Nucleus accumbens (tissue), 56 donors: ENCODE data around the gene TMEM132D.
"Not testable (repeated sequence)": the region's sequence is repeated elsewhere in the genome, so short reads cannot be mapped to it uniquely, and the experiment has no call there.

Experiments used
- DNase-seq, 56 donors: peaks; one replicate each; lab custom pipeline; 2025; lab: John Stamatoyannopoulos, UW

The TMEM132D gene

DNA sequence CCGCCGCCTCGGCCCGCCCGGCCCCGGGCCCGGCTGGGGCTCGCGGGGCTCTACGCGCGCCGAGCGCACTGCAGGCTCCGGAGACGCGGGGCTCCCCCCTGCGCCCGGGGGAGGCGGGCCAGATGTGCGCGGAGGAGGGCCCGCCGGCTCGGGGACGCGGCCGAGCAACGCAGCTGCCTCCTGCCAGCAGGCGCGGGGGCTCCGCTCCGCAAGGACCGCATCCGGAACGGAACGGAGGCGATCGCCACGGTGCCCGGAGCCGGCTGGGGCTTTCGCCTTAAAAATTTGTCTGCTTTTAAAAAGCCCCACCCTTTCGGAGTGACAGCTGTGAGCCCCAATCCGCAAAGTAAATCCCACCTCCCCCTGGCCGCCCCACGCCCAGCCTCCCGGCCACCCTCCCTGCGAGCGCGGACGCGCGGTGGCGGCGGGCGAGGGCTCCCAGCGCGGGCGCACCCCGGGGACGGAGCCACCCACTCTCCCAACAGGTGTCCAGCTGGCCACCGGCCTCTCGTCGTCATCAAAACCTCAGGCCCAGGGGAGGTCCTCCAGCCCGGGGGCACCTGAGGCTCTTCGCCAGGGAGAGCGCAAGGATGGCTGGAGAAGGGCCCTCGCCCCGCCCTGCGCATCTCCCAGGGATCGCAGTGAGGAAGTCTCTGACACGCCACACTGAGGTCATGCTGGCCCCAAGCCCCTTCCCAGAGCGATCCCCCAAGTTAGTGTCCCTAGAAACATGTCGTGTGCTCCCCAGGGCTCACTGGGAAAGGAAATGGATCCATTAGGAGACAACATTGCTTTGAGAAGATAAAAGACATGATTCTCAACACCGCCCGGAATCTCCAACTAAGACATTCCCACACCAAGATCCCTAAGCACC lies at the start of gene TMEM132D:
TMEM132D (minus strand) TSS at position 70 of the 874 bp plus-strand sequence.
- DNase-seq: peak in 19 of 56 donors; percentile 13 to 63 (median 29)

DNA sequence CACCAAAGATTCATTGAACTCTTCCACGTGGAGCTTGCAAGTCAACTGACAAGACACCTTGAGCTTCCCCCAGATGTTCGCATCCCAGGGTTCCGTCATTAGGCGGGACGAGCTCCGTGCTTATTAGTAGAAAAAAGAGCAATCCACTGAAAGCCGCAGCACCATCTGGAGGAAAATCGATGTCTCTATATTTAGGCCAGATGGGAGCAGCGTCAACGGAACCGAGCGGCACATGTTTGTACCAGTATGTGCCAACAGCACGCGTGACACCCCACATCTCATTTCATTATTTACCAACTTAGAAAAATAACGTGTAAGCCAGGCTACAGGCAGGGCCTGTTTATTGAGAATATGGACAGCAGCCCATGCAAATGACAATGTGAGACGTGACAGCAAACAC lies 45.8 kb upstream of the TMEM132D start:
- peak in 7 of 56 donors; percentile 2 to 20 (median 8) for DNase-seq

DNA sequence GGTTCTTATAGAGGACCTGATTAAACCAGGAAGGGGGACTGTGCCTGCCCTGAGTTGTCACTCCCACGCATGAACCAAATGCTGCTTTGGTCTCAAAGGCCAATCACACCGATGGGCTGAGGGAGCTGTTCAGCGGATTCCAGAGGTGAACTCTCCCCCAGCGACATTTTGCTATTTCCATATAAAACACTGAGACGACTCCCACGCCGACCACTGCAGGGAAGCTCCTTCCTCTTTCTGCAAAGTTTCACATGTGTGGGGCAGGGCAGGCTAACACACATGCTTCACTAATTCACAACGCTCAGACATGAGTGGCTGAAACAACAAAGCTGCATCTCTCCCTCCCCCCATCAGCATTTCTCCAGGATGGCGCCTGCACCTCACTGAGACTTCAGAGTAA lies 37.8 kb upstream of the TMEM132D start:
- no peak for DNase-seq

DNA sequence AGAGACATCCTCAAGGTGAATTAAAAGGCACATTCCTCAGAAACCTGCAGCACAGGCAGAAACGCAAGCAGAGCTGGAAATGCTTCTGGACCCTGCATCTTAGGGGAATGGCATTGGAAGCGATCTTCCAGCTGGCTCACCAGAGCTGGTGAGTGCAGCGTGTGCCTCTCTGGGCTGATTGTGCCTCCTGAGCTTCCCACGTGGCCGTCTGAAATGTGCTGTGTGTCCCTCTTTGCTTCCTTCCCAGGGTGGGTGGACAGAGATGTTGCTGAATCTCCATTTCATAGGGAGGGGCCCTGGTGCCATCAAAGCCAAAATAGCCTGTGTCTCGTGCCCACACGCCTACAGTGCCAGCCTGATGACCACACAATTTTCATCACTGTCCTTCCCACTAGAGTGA lies 34.3 kb upstream of the TMEM132D start:
- DNase-seq: peak in 1 of 56 donors; percentile 2

DNA sequence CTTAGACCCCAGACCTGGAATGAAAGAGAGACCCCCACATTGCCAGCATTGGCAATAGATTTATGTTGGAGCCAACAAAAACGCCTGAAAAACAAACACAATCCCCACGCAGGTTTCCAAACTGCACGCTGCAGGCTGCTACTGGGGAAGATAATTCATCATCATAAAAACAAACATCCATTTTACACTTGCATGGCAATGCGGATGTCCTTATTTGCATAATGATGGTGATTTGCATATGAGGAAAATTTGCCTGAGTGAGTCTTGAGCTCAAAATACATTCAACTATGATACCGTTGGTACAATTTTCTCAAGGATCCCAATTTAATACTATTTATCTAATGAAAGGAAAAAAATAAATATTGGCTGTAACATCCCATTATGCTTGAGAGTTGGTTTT lies 33.6 kb upstream of the TMEM132D start:
- DNase-seq: no peak

DNA sequence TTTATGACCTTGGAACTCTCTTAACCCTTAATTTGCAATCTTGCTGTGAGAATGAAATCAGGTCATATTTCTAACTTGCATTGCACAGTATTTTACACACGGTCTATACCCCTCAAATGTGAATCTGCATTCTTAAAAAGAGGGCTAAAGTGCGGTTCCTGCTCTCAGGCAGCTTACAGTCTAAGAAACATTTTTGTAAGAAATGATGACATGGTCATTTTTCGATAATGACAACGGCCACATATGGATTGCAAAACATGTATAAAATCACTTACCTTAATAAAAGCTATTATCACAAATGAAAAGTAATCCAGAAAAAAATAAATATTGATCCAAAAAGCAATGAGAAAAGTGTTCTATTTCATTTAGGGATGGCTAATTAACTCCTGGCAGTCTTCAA lies 24.8 kb upstream of the TMEM132D start:
- no peak for DNase-seq

DNA sequence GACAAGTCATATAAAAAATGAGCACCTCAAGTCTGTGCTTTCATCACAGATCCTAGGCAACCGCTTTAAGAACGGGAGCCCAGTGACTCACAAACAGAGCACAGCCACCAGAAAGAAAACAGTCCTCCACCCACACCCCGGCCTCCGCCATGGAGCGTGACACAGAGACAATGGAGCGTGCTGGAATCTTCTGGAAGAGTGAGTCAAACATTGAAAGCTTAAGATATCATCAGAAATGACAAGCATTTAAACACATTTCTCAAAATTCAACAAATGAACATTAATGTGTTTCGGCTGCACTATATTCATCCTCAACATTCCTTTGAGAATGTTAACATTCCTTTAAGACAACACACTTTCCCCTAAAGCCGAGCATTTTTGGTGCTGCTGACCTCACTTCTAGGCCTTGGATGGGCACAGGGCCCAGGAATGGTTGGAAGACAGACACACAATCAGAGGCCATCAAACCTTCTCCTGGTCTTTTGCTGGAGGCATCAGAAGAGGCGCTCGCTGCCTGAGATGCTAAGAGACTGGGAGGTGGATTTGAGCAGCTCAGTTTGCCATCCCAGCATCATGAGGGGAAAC lies 23.6 kb upstream of the TMEM132D start:
- DNase-seq: peak in 30 of 56 donors; percentile 7 to 83 (median 40)

DNA sequence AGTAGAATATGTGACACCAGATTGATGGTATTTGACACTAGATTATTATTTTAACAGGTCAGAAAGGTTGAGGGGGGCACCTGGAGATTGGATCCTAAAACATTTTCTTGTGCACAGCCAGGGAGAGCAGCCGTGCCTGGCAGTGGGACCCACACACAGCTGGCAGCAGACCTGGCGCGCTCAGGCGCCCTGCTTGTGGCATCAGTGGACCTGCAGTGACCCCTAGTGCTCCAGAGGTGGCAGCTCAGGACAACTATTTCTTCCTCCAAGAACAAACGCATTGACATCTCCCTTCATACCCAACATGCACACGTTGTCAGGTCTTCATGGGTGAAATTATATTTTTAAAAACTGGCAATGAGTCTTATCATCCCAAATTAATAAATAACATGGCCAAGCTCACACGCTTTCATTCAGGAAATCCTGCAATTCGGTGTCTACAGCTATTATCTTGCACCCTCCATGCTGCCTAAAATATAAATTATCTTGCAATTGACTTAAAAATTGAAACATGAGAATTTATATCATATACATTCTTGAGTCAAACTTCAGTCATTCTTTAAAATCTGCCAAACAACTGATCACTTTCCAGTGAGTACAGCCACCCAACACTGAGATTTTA lies 7.7 kb upstream of the TMEM132D start:
- peak in 53 of 56 donors; percentile 6 to 85 (median 66) for DNase-seq

DNA sequence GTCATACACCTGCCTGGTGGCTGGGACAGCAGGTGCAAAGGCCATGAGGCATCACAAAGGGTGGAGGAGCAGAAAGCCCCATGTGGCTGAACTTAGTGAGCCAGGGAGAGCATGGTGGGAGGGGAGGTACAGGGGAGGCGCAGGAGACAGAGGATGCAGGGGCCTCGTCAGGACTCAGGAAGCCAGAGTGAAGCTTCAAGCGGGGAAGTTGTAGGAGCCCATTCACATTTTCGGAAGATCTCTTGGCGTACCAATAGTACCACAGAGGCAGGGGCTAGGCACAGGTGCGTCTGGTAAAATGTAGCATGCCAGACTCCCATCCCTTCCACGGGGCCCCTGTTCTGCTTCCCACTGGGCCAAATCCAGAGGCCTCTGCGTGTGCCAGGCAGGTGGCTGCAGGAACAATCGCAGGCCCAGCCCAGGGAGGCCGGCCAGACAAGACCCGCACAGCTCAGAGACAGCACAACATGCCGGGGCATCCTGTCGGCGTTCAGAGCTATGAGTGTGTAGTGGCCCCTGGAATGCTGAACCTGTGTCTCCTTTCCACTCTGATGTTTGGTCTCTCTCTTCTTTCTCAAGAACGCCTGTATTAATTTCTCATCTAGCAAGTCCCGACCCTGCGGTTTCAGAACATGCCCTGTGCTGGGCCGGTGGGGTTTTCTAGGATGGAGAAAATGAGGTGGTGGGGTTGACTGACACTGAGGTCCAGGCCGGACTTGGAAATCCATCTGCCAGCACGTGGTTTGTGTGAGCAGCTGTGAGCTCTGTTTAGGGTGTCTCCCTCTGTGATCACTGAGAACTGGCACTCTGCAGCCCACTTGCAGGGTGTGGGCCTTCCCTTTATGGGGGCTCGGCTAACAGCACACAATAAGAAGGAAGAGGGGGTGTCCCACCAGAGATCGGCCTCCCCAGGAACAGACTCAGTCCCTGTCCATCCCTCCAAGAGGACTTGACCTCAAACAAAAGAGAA lies 5.5 kb upstream of the TMEM132D start:
- no peak for DNase-seq

DNA sequence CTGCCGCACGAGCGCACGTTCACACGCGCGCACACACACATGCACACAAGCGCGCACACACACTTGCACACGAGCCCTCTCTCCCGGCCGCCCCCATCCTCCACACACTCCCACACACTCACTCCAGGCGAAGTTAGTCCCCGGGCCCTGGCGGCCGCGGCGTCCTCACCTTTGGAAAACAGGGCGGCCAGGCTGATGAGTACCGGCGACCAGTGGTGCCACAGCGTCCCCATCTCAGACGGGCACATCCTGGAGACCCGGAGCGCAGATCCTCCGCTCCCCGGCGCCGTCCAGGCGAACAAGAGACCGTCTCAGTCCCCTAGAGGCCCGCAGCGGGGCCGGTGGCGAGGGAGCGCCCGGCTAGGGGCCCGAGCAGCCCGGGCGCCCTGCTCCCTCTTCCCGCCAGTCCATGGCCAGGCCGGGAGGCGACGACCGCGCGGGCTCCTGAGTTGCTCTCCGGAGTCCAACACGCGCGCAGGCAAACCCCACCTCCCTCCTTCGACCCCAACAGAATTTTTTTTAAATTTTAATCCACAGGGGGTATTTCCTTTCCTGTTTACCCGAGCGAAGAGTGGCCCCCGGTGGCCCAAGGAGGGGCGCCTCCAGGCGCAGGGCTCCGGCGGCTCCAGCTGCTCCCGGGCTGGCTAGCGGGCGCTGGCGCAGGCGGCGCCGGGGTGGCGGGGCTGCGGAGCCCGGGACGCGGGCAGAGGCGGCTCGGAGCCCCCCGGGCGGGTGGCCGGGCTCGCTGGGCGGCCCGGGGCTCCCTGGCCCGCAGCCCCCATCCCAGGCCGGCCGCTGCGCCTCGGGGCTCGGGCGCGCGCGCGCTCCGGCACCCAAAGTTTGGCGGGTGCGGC lies 506 bp downstream of the TMEM132D start:
- peak in 1 of 56 donors; percentile 43 for DNase-seq

DNA sequence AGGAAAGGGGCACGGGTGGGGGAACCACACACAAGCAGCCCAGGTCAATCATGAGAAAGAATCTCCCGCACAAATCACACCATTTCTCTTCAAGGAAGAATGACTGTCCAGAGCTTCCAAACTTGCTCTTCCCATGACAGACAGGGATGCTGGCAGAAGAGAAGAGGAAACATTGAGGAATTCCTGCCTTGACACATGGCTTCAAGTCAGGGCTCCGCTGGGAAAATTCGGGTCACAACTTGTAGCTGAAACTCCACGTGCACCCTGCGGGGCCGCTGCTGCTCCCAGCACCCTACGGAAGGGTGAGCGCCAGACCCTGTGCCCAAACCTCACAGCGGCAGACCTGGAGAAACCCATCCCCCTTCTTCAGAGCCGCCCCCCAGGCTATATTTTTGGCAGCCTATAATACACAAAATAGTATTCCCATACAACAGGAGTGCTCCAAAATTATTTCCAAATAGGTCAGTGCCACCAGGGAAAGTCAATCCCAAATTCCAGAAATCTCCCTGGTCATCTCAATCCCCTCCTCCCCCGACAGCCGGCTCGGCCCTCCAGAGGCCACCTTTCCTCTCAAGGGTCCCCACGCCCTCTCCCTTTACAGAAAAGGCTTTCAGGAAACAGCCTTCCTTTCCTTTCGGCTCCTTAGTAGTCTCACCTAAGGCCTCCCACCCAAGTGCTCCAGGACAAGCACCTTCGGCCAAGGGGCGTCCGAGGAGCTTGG lies 1.3 kb downstream of the TMEM132D start:
- DNase-seq: peak in 1 of 56 donors; percentile 10

DNA sequence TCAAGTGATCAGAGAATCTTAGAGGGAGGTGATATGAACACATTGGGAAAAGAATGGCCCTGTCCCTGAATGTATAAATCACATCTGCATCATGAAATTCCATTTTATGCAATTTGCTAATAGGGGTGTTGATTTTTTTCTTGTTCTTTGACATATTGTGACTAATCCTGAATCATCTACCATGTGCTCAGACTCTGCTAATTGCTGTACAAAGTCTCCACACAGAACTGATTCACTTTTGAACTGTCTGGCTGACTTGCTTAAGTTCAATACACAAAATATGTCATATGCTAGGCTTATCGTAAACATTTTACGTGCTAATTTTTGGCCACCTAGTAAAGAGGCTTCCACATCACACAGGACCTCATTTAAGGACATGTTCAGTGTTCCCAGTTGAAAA lies 2.6 kb downstream of the TMEM132D start:
- no peak for DNase-seq

DNA sequence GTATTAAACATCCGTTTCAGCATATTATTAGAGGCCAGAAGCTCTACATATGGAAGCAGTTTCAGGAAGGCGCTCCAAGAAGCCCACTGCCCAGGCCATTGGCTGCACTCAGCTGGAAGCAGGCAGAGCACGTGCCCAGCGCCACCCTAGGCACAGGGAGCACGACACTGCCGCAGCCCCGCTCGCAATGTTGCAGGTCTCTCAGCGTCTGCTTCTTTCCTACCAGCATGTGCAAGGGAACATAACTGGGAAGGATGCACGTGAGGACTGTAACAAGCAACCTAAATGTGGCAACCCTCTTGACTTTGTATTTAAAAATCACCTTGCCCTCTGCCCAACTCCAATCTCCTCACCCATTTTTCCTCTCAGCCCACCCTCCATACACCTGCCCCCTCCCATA lies 3.5 kb downstream of the TMEM132D start:
- DNase-seq: no peak

DNA sequence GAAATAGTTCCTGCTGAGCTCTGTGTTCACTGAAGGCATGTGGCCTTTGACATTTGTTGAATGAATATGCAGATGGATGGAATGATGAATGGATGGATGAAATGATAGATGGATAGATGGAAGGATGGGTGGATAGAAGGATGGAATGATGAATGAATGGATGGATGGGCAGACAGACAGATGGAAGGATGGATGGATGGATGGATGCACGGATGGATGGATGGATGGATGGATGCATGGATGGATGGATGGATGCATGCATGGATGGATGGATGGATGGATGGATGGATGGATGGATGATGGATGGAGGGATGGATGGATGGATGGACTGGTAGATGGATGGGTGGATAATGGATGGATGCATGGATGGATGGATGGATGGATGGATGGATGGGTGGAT lies 4.8 kb downstream of the TMEM132D start:
- DNase-seq: not testable (repeated sequence)

DNA sequence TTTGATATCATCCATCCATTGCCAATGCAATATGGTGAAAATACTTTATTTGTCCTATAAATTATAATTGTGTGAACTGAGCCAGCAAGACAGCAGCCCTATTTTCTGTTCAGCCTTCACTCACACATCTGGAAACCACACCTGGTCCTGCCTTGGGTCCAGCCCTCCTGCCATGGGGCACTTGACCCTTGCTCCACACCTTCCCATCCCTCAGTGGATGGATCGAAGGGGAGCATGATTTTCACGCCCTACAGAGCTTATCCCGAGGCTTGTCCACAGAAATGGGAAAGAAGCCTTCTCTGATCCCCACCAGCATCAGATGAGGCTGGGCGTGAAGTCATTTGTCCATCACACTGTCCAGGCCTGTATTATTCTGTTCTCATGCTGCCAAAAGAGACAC lies 10.1 kb downstream of the TMEM132D start:
- DNase-seq: no peak

DNA sequence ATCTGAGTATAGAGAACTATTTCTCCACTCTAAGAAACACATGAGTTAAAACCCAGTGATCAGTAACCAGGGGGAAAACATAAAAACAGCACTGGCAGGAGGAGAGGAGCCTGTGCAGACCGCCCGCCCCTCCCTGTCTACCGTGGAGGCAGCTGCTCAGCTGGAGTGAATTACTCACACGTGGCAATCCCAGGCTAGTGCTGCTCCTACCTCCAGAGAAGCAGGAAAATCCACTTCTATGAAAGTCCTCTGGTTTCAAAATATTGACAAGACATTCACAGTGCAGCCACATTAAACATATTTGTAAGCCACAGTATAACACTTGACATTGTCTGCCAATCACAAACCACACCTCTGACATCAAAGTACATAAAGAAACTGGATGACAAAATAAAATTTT lies 16.7 kb downstream of the TMEM132D start:
- DNase-seq: peak in 2 of 56 donors; percentile 10 to 11

DNA sequence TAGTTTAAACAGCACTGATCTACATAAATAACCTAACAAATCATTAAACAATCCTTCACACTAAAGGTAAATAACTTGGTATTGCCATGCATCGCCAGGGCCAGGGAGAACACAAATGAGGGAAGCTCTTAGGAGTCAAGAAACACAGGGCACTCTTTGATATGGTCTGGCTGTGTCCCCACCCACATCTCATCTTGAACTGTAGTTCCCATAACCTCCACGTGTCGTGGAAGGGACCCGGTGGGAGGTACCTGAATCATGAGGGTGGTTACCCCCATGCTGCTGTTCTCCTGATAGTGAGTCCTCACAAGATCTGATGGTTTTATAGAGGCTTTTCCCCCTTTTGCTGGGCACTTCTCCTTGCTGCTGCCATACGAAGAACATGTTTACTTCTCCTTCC lies 17.3 kb downstream of the TMEM132D start:
- DNase-seq: no peak

DNA sequence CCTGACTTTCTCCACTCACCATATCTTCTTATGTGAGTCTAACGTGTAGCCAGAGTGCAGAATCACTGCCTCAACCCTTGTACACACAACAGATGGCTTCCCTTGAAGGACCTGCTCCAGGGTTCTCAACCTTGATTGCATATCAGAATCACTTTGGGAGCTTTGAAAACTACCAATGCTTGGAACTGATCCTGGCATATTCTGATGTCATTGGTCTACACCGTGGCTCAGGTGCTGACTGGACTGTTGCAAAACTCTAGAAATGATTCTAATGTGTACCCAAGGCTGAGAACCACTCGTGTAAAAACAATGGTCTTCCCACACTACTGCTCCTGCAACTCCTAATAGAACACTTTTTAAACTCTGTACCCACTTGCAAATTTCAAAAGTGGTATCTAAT lies 18.5 kb downstream of the TMEM132D start:
- DNase-seq: no peak

DNA sequence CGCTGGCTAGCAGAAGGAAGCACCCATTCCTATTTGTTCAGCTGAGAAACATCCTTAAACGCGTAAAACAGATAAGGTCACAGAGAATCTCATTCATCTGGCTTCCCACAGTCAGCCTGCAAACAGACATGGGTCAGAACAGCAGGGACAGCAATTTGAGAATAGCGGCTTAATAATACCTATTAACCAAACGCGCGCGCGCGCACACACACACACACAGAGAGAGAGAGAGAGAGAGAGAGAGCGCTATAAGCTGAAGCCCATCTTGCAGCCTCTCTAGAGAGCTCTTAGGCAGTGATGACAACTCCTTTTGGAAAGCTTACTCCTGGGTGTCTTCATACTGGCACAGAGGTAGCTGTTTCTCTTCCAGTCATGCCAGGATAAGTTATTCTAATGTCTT lies 26.4 kb downstream of the TMEM132D start:
- no peak for DNase-seq
